GM13976 (cell line): ENCODE data around the gene HS1BP3.
A peak's percentile ranks its signal among the peaks of the same experiment; 100 is the strongest.

ENCODE experiments used
- DNase-seq: peaks from one replicate; pipeline ENCODE4 v3.0.0; 2012; ENCODE audit warnings: low spot score
- CTCF ChIP-seq: IDR thresholded peaks from 2 replicates; pipeline ENCODE4 v1.5.1; 2012; ENCODE audit warnings: borderline replicate concordance, mild to moderate bottlenecking; ENCODE audit not compliant: insufficient read depth; ENCODE audit errors: extremely low read depth, missing control alignments, control extremely low read depth
- in situ Hi-C: fragments of 300-500 bp; cut with MboI; formaldehyde crosslinking; loops from one replicate; pipeline ENCODE4 v1.12.0; 2022; ENCODE audit warnings: low sequenced_read_pairs, mixed read lengths, inconsistent platforms; ENCODE audit not compliant: unreplicated experiment

HS1BP3 gene

GRCh38 chr2:20691076-20691734 lies 40.3 kb upstream of the HS1BP3 start:
- in situ Hi-C loops: no loop called here
- TF ChIP-seq CTCF: no peak
- DNase-seq: no peak

- no peak for DNase-seq
- TF ChIP-seq CTCF: no peak
- in situ Hi-C loops: no loop called here
Measured at GRCh38 chr2:20689428-20690264, 38.7 kb upstream of the HS1BP3 start.

- no peak for TF ChIP-seq CTCF
- in situ Hi-C loops: no loop called here
- no peak for DNase-seq
Measured at GRCh38 chr2:20687260-20687832, 36.4 kb upstream of the HS1BP3 start.

GRCh38 chr2:20684581-20685063 lies 33.7 kb upstream of the HS1BP3 start:
- no peak for TF ChIP-seq CTCF
- no peak for DNase-seq
- in situ Hi-C loops: no loop called here

- in situ Hi-C loops: no loop called here
- peak; percentile 37 for TF ChIP-seq CTCF
- DNase-seq: no peak
Measured at GRCh38 chr2:20682167-20682920, 31.4 kb upstream of the HS1BP3 start.
